ENCODE results near the gene ARAF. TPM values are rescaled to one million over a fixed set of nuclear protein-coding genes. Genes with fewer than 3 reads are reported as not detected.

ARAF gene
- total RNA-seq, 1 donor from 2014 or later, result 87.4 TPM

DNA sequence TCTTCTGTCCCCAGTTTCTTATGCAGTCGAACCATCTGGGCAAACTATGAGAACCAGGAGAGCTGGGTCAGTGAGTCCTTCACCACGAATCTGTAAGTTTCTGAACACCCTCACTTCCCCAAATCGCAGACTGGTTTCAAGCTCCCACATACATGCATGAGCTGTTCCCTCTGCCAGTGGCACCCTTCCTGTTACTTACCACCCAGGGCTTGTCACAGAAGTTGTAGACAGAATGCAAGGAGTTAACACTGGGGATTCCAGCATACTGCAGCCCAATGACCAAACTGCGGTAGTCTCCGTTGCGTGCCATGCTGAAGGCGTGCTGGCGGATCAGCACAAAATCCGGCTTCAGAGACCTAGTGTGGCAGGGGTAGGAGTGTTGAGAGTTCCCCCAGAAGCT lies 44.0 kb downstream of the ARAF start:
- no peaks in the 10 kb centered on the region for H3K36me3 ChIP-seq
- no peak for DNase-seq
- no peak overlapping the region for H3K27ac ChIP-seq
- H3K4me3 ChIP-seq, result no peak overlapping the region
- TF ChIP-seq CTCF (IDR thresholded peaks at IDR 0.05), result no peak
- intact Hi-C loops (cut with DNase I), result no loop called here
- no peaks in the 10 kb centered on the region for H3K27me3 ChIP-seq
- H3K4me1 ChIP-seq, result no peaks in the 10 kb centered on the region
- ATAC-seq, result peak; percentile 47
- no peaks in the 10 kb centered on the region for H3K9me3 ChIP-seq

- no peak for ATAC-seq
- H3K4me1 ChIP-seq, result no peaks in the 10 kb centered on the region
- no peaks in the 10 kb centered on the region for H3K36me3 ChIP-seq
- no peaks in the 10 kb centered on the region for H3K9me3 ChIP-seq
- no peak overlapping the region for H3K4me3 ChIP-seq
- intact Hi-C loops (cut with DNase I), result no loop called here
- no peak overlapping the region for H3K27ac ChIP-seq
- no peaks in the 10 kb centered on the region for H3K27me3 ChIP-seq
- DNase-seq, result no peak
- TF ChIP-seq CTCF (IDR thresholded peaks at IDR 0.05), result no peak
Observed at GRCh38 chrX:47607091-47607490, 46.1 kb downstream of the ARAF start.

DNA sequence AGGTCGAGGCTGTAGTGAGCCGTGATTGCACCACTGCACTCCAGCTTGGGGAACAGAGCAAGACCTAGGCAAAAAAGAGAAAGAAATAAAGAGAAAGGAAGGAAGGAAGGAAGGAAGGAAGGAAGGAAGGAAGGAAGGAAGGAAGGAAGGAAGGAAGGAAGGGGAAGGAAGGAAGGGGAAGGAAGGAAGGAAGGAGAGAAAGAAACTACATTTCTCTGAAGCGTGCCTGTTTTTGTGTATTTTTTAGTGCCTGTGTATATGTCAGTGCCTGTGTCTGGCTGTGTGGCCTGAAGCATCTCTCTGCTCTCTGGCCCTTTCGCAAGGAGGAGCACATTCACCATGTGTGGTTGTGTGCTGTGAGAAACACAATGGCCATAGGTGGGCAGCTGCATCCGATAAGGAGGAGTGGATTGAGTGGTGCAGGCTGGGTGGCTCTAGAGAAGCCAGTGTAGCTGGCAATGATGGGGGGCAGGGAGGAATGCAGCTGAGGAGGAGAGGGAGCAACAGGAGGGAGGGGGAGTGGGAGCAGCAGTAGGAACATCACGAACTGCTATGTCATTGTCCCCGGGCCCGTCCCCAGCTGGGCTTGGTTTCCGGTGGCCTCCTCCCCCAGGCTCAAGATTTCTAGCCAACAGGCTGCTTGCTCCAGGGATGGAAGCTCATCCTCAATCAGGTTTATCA lies 47.3 kb downstream of the ARAF start:
- no peak for TF ChIP-seq CTCF (IDR thresholded peaks at IDR 0.05)
- Histone ChIP-seq H3K9me3 (no peaks in the 10 kb centered on the region), H3K27ac (no peak overlapping the region), H3K4me3 (no peak overlapping the region), H3K36me3 (no peaks in the 10 kb centered on the region), H3K27me3 (no peaks in the 10 kb centered on the region), H3K4me1 (no peaks in the 10 kb centered on the region)
- ATAC-seq (no peak), DNase-seq (no peak)
- intact Hi-C loops (cut with DNase I), result no loop called here

DNA sequence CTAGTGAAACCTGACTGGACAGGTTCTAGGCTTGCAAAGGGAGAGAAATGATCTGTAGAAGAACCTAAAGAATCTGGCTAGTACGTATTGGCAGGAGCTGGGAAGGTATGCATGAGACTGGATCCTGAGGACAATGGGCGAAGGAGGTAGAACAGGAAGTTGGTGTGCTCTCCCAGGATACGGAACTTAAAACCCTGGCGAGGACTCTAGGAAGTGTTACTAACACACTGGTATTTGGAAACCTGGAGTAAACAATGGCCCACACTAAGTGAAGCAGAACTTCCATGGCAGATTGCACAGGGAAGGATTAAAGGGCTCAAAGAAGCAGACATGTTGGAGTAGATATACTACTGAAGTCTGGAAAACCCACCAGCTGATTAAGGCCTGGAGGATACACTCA lies 49.5 kb downstream of the ARAF start:
- no peaks in the 10 kb centered on the region for H3K36me3 ChIP-seq
- intact Hi-C loops (cut with DNase I), result no loop called here
- no peak for TF ChIP-seq CTCF (IDR thresholded peaks at IDR 0.05)
- H3K4me1 ChIP-seq, result no peaks in the 10 kb centered on the region
- H3K9me3 ChIP-seq, result no peaks in the 10 kb centered on the region
- peak; percentile 36 for ATAC-seq
- DNase-seq, result no peak
- H3K27me3 ChIP-seq, result no peaks in the 10 kb centered on the region
- no peak overlapping the region for H3K27ac ChIP-seq
- no peak overlapping the region for H3K4me3 ChIP-seq

DNA sequence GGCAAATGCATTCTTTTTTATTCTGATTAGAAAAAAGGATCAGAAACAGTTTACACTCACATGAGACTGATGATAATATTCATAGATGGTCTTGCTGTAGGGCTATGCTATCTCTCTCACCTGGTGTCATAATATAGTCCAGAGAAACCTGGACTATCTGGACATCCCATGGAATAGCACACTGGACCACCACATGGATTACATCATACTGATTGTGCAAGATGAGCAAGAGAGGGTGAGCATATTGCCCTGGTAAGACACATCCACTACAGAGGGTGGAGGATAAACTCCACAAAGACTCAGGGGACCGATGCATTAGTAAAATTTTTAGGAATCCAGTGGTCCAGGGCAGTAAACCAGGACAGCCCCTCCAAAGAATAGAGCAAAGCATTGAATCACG lies 50.5 kb downstream of the ARAF start:
- H3K36me3 ChIP-seq, result no peaks in the 10 kb centered on the region
- H3K4me1 ChIP-seq, result no peaks in the 10 kb centered on the region
- H3K4me3 ChIP-seq, result no peak overlapping the region
- no peaks in the 10 kb centered on the region for H3K9me3 ChIP-seq
- no peak overlapping the region for H3K27ac ChIP-seq
- ATAC-seq (no peak), DNase-seq (no peak)
- intact Hi-C loops (cut with DNase I), result no loop called here
- no peaks in the 10 kb centered on the region for H3K27me3 ChIP-seq
- no peak for TF ChIP-seq CTCF (IDR thresholded peaks at IDR 0.05)

DNA sequence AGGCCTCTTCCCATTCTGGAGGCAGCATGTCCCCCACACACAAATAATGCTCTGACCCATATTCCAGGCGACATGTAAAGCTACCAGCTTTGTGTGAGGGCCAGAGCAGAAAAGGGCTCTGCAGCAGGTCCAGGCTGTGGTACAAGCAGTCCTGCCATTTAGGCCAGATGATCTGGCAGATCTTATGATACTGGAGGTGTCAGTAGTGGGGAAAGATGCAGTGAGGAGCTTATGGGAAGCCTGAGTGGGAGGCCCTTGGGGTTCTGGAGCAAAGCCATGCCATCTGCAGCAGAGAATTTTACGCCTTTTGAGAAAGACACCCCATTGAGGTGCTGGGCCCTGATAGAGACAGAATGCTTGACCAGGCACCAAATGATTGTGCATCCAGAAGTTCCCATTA lies 50.9 kb downstream of the ARAF start:
- ATAC-seq, result no peak
- Histone ChIP-seq H3K27ac (no peak overlapping the region), H3K9me3 (no peaks in the 10 kb centered on the region), H3K4me3 (no peak overlapping the region), H3K4me1 (no peaks in the 10 kb centered on the region), H3K27me3 (no peaks in the 10 kb centered on the region), H3K36me3 (no peaks in the 10 kb centered on the region)
- intact Hi-C loops (cut with DNase I), result no loop called here
- no peak for DNase-seq
- TF ChIP-seq CTCF (IDR thresholded peaks at IDR 0.05), result no peak
